B cell (primary cell): ENCODE results near the gene SLC39A13. TPM values are rescaled to one million over a fixed set of nuclear protein-coding genes. Genes with fewer than 3 reads are reported as not detected.
A peak's percentile ranks its signal among the peaks of the same experiment; 100 is the strongest.

ENCODE experiments used
- ATAC-seq: fragments of 200-7000 bp; cut with Tn5 transposase; one replicate; pipeline ENCODE4 v1.10.0; 2021; ENCODE audit warnings: low read depth, mild to moderate bottlenecking, moderate number of reproducible peaks, moderate library complexity
- CTCF ChIA-PET: fragments of 350-600 bp; sonication (Branson Sonifier 250); formaldehyde crosslinking; loops from one replicate; lab custom pipeline; 2021; ENCODE audit warnings: antibody characterized with exemption, inconsistent platforms; lab: Charles Lee
- POLR2A ChIA-PET: fragments of 350-600 bp; sonication (Branson Sonifier 250); formaldehyde crosslinking; loops from one replicate; lab custom pipeline; 2021; ENCODE audit warnings: antibody characterized with exemption; lab: Charles Lee
- DNase-seq: peaks from one replicate; pipeline ENCODE4 v3.0.0; 2013
- H2AFZ ChIP-seq: 2 replicates; pipeline ENCODE4 v1.6.1; 2012; ENCODE audit warnings: mild to moderate bottlenecking, low read depth, low read length; ENCODE audit not compliant: insufficient read depth, poor library complexity, severe bottlenecking
- H3K27ac ChIP-seq, 2 donors: 1 replicate in 1 of 2; 2 replicates in 1 of 2; pipeline ENCODE4 v1.5.1; 2012 to 2013; ENCODE audit warnings: low read length in 2 of 2, mild to moderate bottlenecking in 2 of 2, moderate library complexity in 1 of 2
- H3K27me3 ChIP-seq, 4 experiments: fragments of 200-600 bp in 1 of 4; sonication (generic) in 1 of 4; replicated peaks in 1 of 4; 1 replicate in 2 of 4; 2 replicates in 2 of 4; pipeline versions ENCODE4 v1.6.1 to v1.7.0; 2013 to 2016; ENCODE audit warnings: low read length in 3 of 4, mild to moderate bottlenecking in 2 of 4, mixed read lengths in 1 of 4, moderate library complexity in 1 of 4; ENCODE audit not compliant: insufficient read depth in 4 of 4, control insufficient read depth in 3 of 4; ENCODE audit errors: control extremely low read depth in 1 of 4
- H3K36me3 ChIP-seq, 2 experiments: replicated peaks in 1 of 2; 1 replicate in 1 of 2; 2 replicates in 1 of 2; pipeline versions ENCODE4 v1.6.1 to v1.7.1; 2013; ENCODE audit warnings: low read length in 1 of 2; ENCODE audit not compliant: insufficient read depth in 2 of 2, control insufficient read depth in 1 of 2; ENCODE audit errors: control extremely low read depth in 1 of 2, extremely low read depth in 1 of 2
- H3K4me1 ChIP-seq, 2 donors: fragments of 200-600 bp in 1 of 2; sonication (generic) in 1 of 2; 1 replicate in 1 of 2; 2 replicates in 1 of 2; pipeline versions ENCODE4 v1.5.1 to v1.6.1; 2013 to 2017; ENCODE audit warnings: low read length in 2 of 2; ENCODE audit not compliant: control insufficient read depth in 2 of 2, insufficient read depth in 2 of 2
- H3K4me2 ChIP-seq: replicated peaks from 2 replicates; pipeline ENCODE3; 2012; ENCODE audit warnings: mild to moderate bottlenecking, low read depth, low read length; ENCODE audit not compliant: poor library complexity, severe bottlenecking
- H3K4me3 ChIP-seq, 5 experiments: fragments of 200-600 bp in 1 of 5; sonication (generic) in 1 of 5; 1 replicate in 3 of 5; 2 replicates in 2 of 5; pipeline versions ENCODE4 v1.5.1 to v1.7.0; 2011 to 2016; ENCODE audit warnings: low read length in 4 of 5, mild to moderate bottlenecking in 4 of 5, low read depth in 2 of 5, control low read depth in 1 of 5, moderate library complexity in 1 of 5; ENCODE audit not compliant: insufficient read depth in 1 of 5; ENCODE audit errors: control extremely low read depth in 1 of 5, extremely low read depth in 1 of 5
- H3K79me2 ChIP-seq: fragments of 200-600 bp; sonication (generic); one replicate; pipeline ENCODE4 v1.6.0; 2016; ENCODE audit warnings: low read length; ENCODE audit not compliant: control insufficient read depth, insufficient read depth
- H3K9ac ChIP-seq: fragments of 200-600 bp; sonication (generic); 2 replicates; pipeline ENCODE4 v1.6.1; 2017; ENCODE audit warnings: mild to moderate bottlenecking, low read length, moderate library complexity
- H3K9me3 ChIP-seq, 3 donors: one replicate each; pipeline versions ENCODE4 v1.6.1 to v1.7.1; 2013; ENCODE audit warnings: low read length in 2 of 3; ENCODE audit not compliant: control insufficient read depth in 2 of 3, insufficient read depth in 1 of 3; ENCODE audit errors: control extremely low read depth in 1 of 3
- H4K20me1 ChIP-seq: 2 replicates; pipeline ENCODE4 v1.6.0; 2012; ENCODE audit warnings: mild to moderate bottlenecking, low read length; ENCODE audit not compliant: insufficient read depth, control insufficient read depth, poor library complexity, severe bottlenecking
- H3K27ac Mint-ChIP-seq: one replicate; pipeline ENCODE4 v1.8.0; 2021; ENCODE audit warnings: mixed read lengths
- H3K27me3 Mint-ChIP-seq: one replicate; pipeline ENCODE4 v1.8.0; 2021; ENCODE audit warnings: mixed read lengths
- H3K4me1 Mint-ChIP-seq: one replicate; pipeline ENCODE4 v1.8.0; 2021; ENCODE audit warnings: mixed read lengths
- H3K4me3 Mint-ChIP-seq: one replicate; pipeline ENCODE4 v1.8.0; 2021; ENCODE audit warnings: mixed read lengths
- H3K9me3 Mint-ChIP-seq: one replicate; pipeline ENCODE4 v1.8.0; 2022; ENCODE audit warnings: mixed read lengths; ENCODE audit not compliant: insufficient read depth
- CTCF ChIP-seq: fragments of 200-600 bp; IDR thresholded peaks from one replicate; pipeline ENCODE4 v1.8.0; 2022; ENCODE audit warnings: antibody characterized with exemption, mild to moderate bottlenecking
- EZH2 ChIP-seq: IDR thresholded peaks from 2 replicates; pipeline ENCODE4 v1.6.1; 2012; ENCODE audit warnings: borderline replicate concordance, low read depth, mild to moderate bottlenecking, moderate library complexity, low read length; ENCODE audit not compliant: insufficient read depth, poor library complexity, severe bottlenecking
- WGBS: methylation state at CpG from one replicate; pipeline ENCODE4 v1.1.5; 2013; ENCODE audit warnings: missing lambda C conversion rate; ENCODE audit not compliant: insufficient coverage; 5-methylcytosine and 5-hydroxymethylcytosine counted together
- intact Hi-C: fragments of 100-400 bp; cut with micrococcal nuclease; formaldehyde crosslinking; loops from one replicate; pipeline ENCODE4 v1.10.0; 2022
- polyA plus RNA-seq: library from polyadenylated mRNA; depleted of rRNA; stranded (reverse); fragments of >200 nt; gene quantifications from 2 replicates; pipeline ENCODE4 v1.2.3, GENCODE V29; 2012
- total RNA-seq, 2 donors: library from RNA; stranded (reverse); fragments of 120-200 nt in 1 of 2; gene quantifications; 1 replicate in 1 of 2; 2 replicates in 1 of 2; pipeline versions ENCODE4 v1.2.3 to v1.2.4, GENCODE V29; 2013 to 2022

SLC39A13 gene
- total and polyA plus RNA-seq, 2 donors (not counting 1 experiment from before 2014, with no cell fraction given) = 33.0 to 55.7 TPM

GRCh38 chr11:47380078-47380477 is 28.3 kb upstream of the SLC39A13 start:
- no peaks in the 10 kb centered on the region for H3K9me3 Mint-ChIP-seq
- intact Hi-C loops = no loop called here
- CTCF ChIA-PET = interaction anchor here (1.1 to 1.9 kb wide), 4 partner anchors 14 to 132 kb away, joined by 4 to 11 read pairs (median 6); partner anchors contain the start of gene ACP2
- TF ChIP-seq EZH2 (no peak), CTCF (no peak)
- WGBS = 100% methylated on average over 1 of the region's 2 CpGs
- H3K4me3 ChIP-seq = no peak overlapping the region
- H3K4me1 ChIP-seq = peaks cover 30 to 34% of the 10 kb centered on the region in 2 donors
- H3K4me2 ChIP-seq = no peak overlapping the region
- peaks cover 0 to 12% of the 10 kb centered on the region in 2 experiments for H3K36me3 ChIP-seq
- H3K27me3 ChIP-seq = no peaks in the 10 kb centered on the region
- H2AFZ ChIP-seq = no peak overlapping the region
- POLR2A ChIA-PET = interaction anchor here (0.9 to 4.1 kb wide), 3 partner anchors 10 to 20 kb away, joined by 3 to 50 read pairs (median 4); no protein-coding TSS in a partner anchor
- H3K9me3 ChIP-seq = no peaks in the 10 kb centered on the region
- H3K27me3 Mint-ChIP-seq = no peaks in the 10 kb centered on the region
- no peak overlapping the region for H3K9ac ChIP-seq
- H3K27ac Mint-ChIP-seq = no peak overlapping the region
- peak overlapping the region in 1 of 2 donors; percentile 61 for H3K27ac ChIP-seq
- peaks cover 24% of the 10 kb centered on the region for H3K4me1 Mint-ChIP-seq
- H3K4me3 Mint-ChIP-seq = no peak overlapping the region
- peaks cover 83% of the 10 kb centered on the region for H3K79me2 ChIP-seq
- ATAC-seq = no peak
- peaks cover 19% of the 10 kb centered on the region for H4K20me1 ChIP-seq
- DNase-seq = no peak

GRCh38 chr11:47383071-47383470 is 25.3 kb upstream of the SLC39A13 start:
- no peak overlapping the region for H3K4me3 ChIP-seq
- H3K79me2 ChIP-seq = peaks cover 53% of the 10 kb centered on the region
- H3K9me3 Mint-ChIP-seq = no peaks in the 10 kb centered on the region
- peaks cover 0 to 2% of the 10 kb centered on the region in 2 experiments for H3K36me3 ChIP-seq
- no peaks in the 10 kb centered on the region for H3K9me3 ChIP-seq
- TF ChIP-seq EZH2 = no peak
- no peak for TF ChIP-seq CTCF
- DNase-seq = no peak
- intact Hi-C loops = no loop called here
- H3K4me2 ChIP-seq = no peak overlapping the region
- ATAC-seq = no peak
- H3K27ac Mint-ChIP-seq = no peak overlapping the region
- CTCF ChIA-PET = interaction anchor here (1.1 kb wide), 1 partner anchor 9 kb away, joined by 4 read pairs; no protein-coding TSS in a partner anchor
- 81% methylated on average over 2 of the region's 4 CpGs for WGBS
- H3K4me3 Mint-ChIP-seq = no peak overlapping the region
- H3K27me3 Mint-ChIP-seq = no peaks in the 10 kb centered on the region
- H3K27ac ChIP-seq = no peak overlapping the region
- no peak overlapping the region for H2AFZ ChIP-seq
- H4K20me1 ChIP-seq = no peaks in the 10 kb centered on the region
- POLR2A ChIA-PET = no interaction called here
- H3K4me1 Mint-ChIP-seq = peaks cover 2% of the 10 kb centered on the region
- no peak overlapping the region for H3K9ac ChIP-seq
- no peaks in the 10 kb centered on the region for H3K27me3 ChIP-seq
- H3K4me1 ChIP-seq = peaks cover 12 to 13% of the 10 kb centered on the region in 2 donors
